HG02870 (cell line): ENCODE data around the gene MOSMO.
"Not testable (repeated sequence)": the region's sequence is repeated elsewhere in the genome, so short reads cannot be mapped to it uniquely, and the experiment has no call there.

Source experiments
- ATAC-seq: cut with Tn5 transposase; IDR thresholded peaks from one replicate; pipeline ENCODE4 v1.9.1; 2021; ENCODE audit warnings: mild to moderate bottlenecking, moderate library complexity; ENCODE audit not compliant: unreplicated experiment

The MOSMO gene

DNA sequence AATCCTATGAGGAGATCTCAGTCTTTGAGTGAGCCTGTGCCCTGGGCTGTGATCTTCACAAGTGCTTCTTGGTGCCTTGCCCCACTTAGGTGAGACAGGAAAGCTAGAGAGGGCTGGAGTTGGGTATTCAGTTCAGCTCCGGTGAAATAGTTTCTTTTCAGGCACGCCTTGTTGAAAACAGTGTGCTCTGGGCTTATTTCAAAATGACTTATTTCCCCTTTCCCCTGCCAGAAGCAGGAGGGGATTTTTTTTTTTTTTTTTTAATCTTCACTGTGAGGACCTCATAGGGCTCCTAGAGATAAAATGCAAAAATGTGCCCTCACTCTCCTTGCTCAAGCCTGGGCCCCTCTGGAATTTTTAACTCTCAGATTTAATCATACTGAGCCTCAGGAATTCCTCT is 27.2 kb downstream of the MOSMO start:
- ATAC-seq, result no peak

DNA sequence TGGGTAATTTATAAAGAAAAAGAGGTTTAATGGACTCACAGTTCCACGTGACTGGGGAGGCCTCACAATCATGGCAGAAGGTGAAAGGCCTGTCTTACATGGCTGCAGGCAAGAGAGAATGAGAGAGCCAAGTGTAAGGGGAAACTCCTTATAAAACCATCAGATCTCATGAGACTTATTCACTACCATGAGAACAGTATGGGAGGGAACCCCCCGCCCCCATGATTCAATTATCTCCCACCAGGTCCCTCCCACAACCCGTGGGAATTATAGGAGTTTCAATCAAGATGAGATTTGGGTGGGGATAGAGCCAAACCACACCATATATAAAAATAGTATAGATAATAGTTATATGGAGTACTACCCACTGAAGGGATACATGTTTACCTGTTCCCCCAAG is 36.0 kb downstream of the MOSMO start:
- not testable (repeated sequence) for ATAC-seq

DNA sequence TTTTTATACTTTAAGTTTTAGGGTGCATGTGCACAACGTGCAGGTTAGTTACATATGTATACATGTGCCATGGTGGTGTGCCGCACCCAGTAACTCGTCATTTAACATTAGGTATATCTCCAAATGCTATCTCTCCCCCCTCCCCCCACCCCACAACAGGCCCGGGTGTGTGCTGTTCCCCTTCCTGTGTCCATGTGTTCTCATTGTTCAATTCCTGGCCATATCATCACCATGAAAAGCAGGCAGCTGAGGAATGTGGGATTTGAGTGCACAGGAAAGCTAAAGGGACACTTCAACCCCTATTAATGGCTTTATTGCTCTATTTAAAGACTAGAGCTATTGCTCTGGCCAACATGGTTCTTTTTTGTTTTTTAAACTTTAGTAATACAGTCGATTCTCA is 38.0 kb downstream of the MOSMO start:
- ATAC-seq, result not testable (repeated sequence)

DNA sequence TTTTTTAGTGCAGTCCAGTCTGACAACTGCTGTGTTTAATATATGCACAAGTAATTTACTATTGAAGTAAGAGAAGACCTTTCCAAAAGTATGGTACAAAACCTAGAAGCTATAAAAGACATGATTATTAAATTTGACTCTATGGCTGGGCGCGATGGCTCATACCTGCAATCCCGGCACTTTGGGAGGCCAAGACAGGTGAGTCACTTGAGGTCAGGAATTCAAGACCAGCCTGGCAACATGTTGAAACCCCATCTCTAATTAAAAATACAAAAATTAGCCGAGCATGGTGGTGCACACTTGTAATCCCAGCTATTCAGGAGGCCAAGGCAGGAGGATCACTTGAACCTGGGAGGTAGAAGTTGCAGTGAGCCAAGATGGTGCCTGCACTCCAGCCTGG is 43.1 kb downstream of the MOSMO start:
- ATAC-seq, result no peak

DNA sequence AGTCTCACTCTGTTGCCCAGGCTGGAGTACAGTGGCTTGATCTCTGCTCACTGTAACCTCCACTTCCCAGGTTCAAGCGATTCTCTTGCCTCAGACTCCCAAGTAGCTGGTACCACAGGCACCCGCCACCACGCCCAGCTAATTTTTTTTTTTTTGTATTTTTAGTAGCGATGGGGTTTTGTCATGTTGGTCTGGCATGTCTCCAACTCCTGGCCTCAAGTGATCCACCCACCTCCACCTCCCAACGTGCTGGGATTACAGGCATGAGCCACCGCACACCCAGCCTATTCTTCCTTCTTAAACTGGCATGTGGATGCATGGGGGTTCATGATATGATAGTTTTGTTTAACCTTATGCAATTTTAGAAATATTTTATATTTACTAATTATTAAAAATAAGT is 45.1 kb downstream of the MOSMO start:
- no peak for ATAC-seq

DNA sequence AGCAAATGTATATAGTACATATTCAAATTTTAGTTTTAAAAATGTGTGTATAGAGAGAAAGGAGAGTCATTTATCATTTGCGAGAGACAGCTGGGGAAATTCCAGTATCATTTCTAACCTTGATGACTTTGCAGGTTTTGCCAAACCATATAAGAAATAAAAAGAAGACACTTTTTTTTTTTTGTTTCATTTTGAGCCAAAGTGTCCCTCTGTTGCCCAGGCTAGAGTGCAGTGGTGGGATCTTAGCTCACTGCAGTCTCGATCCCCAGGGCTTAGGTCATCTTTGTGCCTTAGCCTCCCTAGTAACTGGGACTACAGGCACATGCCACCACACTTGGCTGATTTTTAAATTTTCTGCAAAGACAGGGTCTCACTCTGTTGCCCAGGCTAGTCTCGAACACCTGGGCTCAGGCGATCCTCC is 46.0 kb downstream of the MOSMO start:
- no peak for ATAC-seq

DNA sequence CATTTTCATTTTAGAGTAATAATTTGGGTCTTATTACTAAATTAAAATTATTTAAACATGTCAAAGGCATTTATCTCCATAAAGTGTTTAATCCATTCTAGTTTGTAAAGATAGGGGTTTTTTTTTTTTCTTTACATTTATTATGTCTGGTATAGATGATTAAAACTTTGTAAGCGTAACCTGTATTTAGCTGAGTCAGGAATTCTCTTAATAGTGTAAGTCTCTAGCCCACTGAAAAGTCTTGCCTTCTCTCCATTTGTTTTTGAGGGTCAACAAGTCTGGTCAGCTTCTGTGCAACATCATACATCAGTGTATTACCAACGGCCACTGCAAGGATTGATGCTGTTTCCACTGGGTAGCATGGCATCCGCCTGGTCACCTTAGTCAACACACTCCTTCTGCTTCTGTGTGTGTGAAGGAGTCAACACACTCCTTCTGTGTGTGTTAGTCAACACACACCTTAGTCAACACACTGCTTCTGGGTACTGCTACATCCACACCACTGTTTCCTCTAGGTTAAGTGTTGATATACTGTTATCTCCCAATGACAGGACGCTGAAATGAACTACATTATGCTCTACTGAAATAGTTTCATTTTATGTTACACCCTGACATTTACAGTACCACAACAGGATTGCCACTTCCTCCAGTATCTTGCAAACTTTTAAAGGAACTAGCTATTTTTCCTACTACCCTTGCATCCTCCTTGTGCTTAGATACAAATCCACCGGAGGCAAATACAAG is 47.1 kb downstream of the MOSMO start:
- no peak for ATAC-seq

DNA sequence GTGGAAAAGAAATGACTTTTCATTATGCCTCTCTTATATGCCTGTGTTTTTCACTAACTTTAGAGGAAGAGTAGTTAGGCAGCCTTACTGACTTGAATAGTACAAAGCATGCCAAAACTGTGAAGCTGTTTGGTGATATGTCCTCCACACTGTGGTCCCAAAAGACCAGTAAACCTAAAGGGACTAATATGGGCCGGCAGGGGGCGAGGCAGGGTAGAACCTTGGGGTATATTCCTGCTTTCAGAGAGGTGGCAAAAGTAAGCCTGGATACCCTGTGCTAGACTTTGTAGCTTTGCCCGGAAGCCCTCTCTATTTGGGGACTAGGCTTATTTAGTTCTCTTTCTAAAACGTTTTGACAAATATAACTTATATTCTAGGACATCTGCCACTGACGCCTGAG is 48.0 kb downstream of the MOSMO start:
- ATAC-seq, result no peak

DNA sequence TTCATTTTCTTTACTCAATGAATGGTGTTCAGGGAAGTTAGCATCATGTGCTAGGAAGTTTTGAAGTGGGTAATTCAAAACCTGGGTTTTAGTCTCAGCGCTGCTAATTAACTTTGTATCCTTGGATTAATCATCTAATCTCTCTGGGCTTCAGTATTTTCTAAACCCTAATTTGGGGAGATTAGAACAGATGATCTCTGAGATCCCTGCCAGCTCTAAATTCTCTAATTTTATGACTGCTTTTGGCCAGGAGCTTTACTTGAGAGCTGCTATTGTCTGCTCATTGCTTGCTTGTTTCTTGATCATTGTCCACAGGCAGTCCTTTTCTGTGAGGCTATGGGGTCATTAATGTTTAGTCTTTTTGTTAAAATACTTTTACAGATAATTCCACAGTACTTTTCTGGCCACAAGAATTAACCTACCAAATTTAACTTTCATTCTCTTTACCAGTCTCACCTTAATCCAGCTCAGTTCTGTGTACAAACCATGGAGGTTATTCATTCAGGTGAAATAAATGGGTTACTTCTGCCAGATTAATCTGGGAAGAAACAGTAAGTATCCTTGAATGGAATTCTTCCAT is 56.1 kb downstream of the MOSMO start:
- no peak for ATAC-seq

DNA sequence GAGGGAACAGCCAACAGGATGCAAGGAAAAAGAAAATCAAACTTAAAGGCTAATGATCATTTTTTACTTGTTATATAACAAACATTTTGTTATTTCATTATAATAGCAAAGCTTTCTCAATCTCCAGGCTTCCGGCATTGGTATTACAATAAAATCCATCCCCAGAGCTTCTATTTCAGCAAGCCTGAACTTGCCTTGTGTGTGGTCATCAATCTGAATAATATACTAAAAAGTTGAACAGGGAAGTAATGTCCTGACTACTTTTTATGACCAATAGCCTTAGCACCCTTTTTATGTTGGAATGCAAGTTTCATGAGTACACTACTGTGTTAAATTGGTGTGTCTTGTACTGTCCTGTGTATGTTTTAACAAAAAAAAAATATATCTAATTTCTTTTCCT is 57.3 kb downstream of the MOSMO start:
- no peak for ATAC-seq

DNA sequence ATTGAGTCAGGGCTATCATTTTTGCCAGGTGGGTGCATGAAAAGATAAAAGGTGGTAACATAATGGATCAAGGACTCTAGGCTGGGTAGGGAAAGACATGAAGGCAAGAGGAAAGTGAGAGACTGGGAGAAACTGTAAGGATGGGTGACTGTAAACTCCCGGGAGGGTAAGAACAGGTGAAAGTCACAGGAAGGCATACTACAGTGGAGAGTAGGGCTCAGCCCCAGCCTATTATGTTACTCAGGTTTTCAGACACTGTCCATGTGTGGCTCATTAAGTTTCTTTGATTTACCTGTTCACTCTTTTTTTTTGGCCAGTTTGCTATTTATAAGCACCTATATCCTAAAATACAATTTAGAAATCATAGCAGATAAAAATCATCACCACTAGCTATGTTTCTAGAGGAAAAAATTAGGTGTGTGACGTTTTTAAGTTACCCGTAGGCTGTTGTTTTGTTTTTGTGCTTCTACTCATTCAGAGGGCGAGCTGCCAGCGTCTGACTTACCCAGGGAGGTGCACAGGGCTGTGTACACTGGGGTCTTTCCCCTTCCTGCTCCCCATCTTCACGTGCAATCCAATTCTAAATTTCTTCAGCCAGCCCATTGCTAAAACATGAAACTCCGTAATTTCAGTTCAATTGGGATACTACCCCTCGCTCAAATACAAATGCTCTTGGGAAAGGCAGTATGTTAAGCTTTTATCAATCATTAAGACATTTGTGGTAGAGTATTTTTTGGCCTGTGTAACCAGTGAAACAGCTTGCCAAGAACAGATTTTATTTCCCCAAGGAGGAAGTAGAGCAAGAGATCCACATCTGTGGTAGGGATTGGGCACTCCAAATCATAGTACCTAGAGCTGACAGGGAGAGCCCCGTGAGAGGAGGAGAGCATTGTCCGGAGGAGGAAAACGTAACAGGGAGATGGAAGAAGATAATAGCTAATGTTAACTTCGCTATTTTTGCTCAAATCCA is 62.7 kb downstream of the MOSMO start:
- ATAC-seq, result no peak

DNA sequence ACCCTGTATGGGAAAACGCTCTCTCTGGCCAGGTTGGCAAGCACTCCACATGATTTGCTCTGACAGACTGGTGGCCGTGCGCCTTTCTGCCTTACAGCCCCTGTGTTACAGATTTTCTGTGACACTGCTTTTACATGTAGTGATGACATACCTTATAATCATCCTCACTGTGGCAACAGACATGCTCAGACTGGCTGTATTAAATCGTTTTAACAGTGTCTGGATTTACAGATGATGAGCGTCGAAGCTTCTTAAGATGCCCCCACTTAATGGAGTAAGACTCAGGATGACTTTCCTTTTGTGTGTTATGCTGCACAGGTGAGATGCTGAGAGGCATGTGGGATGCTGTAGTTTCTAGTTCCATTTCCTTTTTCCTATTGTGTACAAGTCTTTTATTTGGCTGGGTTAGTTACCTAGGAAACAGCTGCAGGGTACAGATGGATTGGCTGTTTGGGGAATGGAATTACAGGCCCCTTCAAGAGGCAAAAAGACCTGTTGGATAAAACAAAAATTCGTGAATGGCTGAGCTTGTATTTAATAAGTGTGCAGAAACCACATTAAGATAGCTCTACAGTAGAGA is 63.5 kb downstream of the MOSMO start:
- no peak for ATAC-seq

DNA sequence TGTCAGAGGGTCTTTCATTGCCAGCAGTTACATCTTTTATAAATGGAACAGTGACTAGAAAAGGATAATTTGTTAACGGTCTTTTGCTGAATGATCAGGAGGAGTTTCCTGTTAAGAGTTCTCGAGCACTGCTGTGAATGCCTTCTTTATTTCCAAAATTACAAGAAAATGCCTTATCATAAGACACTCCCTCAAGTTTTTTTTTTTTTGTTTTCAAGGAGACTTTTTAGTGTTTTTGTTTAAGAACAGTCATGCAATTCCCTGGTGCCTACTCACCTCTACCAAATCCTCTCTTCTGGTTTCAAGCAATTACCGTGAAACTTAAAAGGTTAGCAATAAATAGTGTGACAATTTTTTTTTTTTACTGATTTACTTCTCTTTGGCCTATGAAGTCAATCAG is 65.4 kb downstream of the MOSMO start:
- ATAC-seq, result no peak

DNA sequence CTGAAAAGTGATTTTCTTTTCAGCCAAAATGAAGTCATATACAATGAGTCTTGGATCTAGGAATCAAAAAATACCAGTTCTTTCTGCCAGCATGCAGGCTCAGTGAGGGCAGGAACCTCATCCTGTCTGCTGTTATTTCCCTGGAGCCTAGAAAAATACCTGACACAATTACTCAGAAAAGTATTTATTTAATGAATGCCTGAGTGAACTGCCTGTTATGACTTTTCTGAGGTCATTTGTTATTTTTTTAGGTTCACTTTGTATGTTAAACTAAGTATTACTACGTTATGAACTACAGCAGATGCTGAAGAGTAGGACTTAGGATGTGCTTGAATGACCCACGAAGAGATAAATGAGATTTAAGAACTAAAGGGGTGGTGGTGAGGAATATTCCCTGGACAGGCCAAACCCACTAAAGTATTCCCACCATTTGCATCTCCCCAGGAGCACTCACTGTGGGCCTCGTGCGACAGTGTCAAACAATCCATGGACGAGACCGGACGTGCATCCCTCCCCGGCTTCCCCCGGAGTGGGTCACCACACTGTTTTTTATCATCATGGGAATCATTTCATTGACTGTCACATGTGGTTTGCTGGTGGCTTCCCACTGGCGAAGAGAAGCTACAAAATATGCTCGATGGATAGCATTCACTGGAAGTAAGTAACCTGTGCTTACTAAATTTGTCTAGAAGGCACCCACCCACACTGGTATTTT is 67.3 kb downstream of the MOSMO start:
- no peak for ATAC-seq

DNA sequence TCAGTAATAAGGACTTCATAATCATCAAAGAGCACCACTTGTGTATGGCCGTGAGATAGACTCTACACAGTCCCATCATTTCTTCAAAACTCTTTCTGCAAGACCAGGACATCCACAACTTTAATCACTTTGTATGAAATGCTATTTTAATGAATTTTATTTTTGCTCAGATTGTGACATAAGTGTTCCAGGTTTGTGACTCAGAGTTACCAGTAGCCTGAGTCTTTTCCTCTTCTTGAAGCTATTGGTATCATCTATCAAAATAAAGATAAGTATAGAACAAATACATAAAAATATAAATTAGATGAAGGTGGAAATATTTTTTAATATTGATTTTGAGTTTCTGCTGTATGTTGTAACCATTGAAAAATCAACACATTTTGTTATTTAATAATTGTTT is 67.9 kb downstream of the MOSMO start:
- ATAC-seq, result no peak

DNA sequence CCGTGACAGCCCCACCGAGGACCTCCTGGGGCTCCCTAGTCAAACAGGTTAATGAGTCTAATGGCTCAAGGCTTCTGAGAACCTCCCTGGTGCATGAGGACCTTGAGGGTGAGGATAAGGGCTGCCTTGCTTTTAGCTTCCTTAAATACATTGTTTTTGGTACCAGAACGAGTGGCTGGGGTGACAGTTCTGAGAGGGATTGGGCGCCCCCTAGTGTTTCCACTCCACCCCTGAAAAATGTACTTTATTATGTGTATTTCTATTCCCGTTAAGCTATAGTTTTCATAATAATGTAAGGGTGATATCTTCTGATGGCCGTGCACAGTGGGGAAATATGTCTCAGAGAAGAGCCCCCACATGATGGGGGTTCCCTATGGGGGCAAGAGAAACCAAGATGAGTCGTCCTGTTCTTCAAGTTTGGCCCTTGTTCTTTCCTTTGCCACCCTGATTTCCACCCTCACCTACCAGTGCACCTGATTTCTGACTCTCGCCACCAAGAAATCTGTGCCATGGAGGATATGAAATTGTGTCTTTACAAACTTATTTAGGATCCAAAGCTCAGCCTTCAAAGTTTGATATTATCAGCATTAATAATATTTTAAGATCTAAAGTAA is 69.9 kb downstream of the MOSMO start:
- ATAC-seq, result no peak

DNA sequence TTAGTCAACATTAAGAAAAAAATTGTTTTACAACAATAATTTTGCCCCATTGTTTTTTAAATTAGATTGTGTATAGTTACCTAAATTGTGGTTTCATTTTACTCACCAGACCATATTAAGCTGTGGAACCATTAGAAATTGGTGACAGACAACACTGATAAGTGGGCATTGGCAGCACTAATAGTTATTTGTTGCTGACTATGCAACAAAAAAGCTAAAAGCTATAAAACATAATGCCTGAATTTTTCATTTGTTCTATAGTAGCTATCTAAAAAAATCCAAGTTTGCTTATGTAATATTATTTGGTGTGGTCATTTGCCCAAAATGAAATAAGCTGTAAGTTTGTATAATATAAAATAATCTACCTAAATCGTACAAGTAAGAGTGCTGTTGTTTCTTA is 70.7 kb downstream of the MOSMO start:
- no peak for ATAC-seq

DNA sequence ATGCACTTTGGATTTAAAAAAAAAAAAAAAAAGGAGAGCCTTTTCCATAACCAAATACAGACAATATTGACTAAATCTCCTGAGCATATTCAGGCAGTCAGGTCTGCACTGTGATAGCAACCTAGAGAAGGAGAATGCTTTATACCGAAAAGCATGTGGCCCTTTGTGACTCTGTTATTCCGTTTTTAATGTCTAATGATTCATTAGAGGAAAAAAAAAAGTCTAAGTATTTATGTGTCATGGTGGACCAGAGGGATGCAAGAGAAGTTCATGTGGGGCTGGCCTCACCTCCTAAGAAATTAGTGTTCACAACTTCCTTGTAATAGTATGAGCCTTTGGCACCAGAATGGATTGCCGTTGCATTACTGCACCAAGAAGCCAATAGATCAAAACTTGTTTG is 73.1 kb downstream of the MOSMO start:
- no peak for ATAC-seq

DNA sequence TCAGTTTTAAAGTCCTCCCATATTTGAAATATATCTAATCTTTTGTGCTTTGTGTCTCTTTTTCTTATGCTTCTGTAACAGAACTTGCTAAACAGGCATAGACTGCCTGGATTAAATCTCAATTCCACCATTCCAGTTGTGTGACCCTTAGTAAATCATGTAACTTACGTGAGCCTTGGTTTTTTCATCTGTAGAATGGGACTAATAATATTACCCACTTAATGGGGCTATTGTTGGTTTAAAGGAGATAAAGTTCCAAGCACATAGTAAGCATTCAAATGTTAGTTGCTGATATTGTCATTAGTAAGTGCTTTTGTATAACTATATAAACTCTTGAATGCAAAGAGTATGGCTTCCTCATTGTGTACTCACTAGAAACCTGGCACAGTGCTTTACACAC is 78.5 kb downstream of the MOSMO start:
- ATAC-seq, result no peak

DNA sequence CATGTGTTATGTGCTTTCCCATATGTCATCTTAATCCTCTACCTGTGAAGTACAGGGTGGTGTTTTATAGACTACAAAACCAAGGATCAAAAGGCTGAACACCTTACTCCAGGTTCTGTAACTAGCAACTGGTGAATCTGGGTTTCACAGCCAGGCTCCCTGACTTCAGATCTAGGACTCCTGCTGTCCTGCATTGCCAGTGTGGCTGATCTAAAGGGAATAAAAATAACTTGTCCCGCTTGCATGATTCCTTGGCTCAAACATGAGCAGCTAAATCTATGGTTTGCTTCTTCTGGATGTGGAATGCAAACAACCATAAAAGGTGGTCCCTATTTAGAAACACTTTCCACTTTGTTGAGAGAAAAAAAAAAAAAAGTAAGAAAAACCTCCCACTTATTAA is 80.7 kb downstream of the MOSMO start:
- ATAC-seq, result no peak
